Stromal cell of bone marrow (primary cell): ENCODE measurements around the gene TRMT10B.
"Not testable (repeated sequence)": the region's sequence is repeated elsewhere in the genome, so short reads cannot be mapped to it uniquely, and the experiment has no call there.

Experiments used
- DNase-seq: peaks from one replicate; pipeline ENCODE4 v3.0.0-alpha.2; 2012; ENCODE audit warnings: low read depth

Gene TRMT10B

GRCh38 chr9:37751704-37752103, 1.9 kb upstream of the TRMT10B start:
- DNase-seq = not testable (repeated sequence)

GRCh38 chr9:37752112-37752511, 1.5 kb upstream of the TRMT10B start:
- not testable (repeated sequence) for DNase-seq

- DNase-seq = no peak
These were observed 740 bp upstream of the TRMT10B start for GRCh38 chr9:37752642-37753488.

GRCh38 chr9:37758747-37759146, 5.1 kb downstream of the TRMT10B start:
- DNase-seq = no peak

GRCh38 chr9:37760416-37761161, 7.0 kb downstream of the TRMT10B start:
- peak; percentile 49 for DNase-seq

- DNase-seq = no peak
These were observed 7.9 kb downstream of the TRMT10B start for GRCh38 chr9:37761511-37761910.

GRCh38 chr9:37765263-37765662, 11.7 kb downstream of the TRMT10B start:
- DNase-seq = not testable (repeated sequence)

- no peak for DNase-seq
These were observed 15.7 kb downstream of the TRMT10B start for GRCh38 chr9:37769306-37769705.

- DNase-seq = no peak
These were observed 16.4 kb downstream of the TRMT10B start for GRCh38 chr9:37769995-37770394.

GRCh38 chr9:37775216-37775919, 21.8 kb downstream of the TRMT10B start:
- no peak for DNase-seq

GRCh38 chr9:37776328-37776727, 22.7 kb downstream of the TRMT10B start:
- no peak for DNase-seq

- DNase-seq = no peak
These were observed 24.9 kb downstream of the TRMT10B start for GRCh38 chr9:37778534-37778933.

- DNase-seq = no peak
These were observed 30.6 kb downstream of the TRMT10B start for GRCh38 chr9:37784291-37784615.

- DNase-seq = peak; percentile 87
These were observed 31.2 kb downstream of the TRMT10B start, which contains the start of gene EXOSC3 for GRCh38 chr9:37784616-37785483. EXOSC3 (minus strand) TSS chr9:37785064; CDS start chr9:37785044, 20 bp downstream.

- no peak for DNase-seq
These were observed 33.5 kb downstream of the TRMT10B start for GRCh38 chr9:37787059-37787458.

- DNase-seq = no peak
These were observed 34.7 kb downstream of the TRMT10B start for GRCh38 chr9:37788332-37788731.

GRCh38 chr9:37790096-37790495, 36.5 kb downstream of the TRMT10B start:
- DNase-seq = no peak

GRCh38 chr9:37792122-37792521, 38.5 kb downstream of the TRMT10B start:
- DNase-seq = no peak

- DNase-seq = no peak
These were observed 42.6 kb downstream of the TRMT10B start for GRCh38 chr9:37796232-37796631.

GRCh38 chr9:37798677-37799076, 45.1 kb downstream of the TRMT10B start:
- DNase-seq = no peak

- DNase-seq = peak; percentile 63
These were observed 47.2 kb downstream of the TRMT10B start, which contains the start of gene DCAF10 for GRCh38 chr9:37800631-37801286. DCAF10 (plus strand) TSS chr9:37800797; CDS start chr9:37800867, 70 bp downstream.
